WTC11 (cell line): ENCODE results near the gene STUB1. TPM values are rescaled to one million over a fixed set of nuclear protein-coding genes. Genes with fewer than 3 reads are reported as not detected.

Experiments
- ARID4B ChIP-seq: sonication (generic); formaldehyde crosslinking; IDR thresholded peaks from 2 replicates; pipeline ENCODE4 v1.8.0; 2023; ENCODE audit warnings: missing genetic modification reagents, mild to moderate bottlenecking, borderline replicate concordance
- ATF1 ChIP-seq: sonication (generic); formaldehyde crosslinking; IDR thresholded peaks from 2 replicates; pipeline ENCODE4 v1.8.1; 2023; ENCODE audit warnings: mild to moderate bottlenecking, moderate library complexity, missing genetic modification reagents
- ATF3 ChIP-seq: sonication (generic); formaldehyde crosslinking; conservative IDR thresholded peaks from 2 replicates; pipeline ENCODE4 v1.8.1; 2022; ENCODE audit warnings: mild to moderate bottlenecking, missing genetic modification reagents
- ETV6 ChIP-seq: sonication (generic); formaldehyde crosslinking; IDR thresholded peaks from 2 replicates; pipeline ENCODE4 v1.8.1; 2022; ENCODE audit warnings: mild to moderate bottlenecking, missing genetic modification reagents
- GRHL2 ChIP-seq: fragments of 250-450 bp; sonication (Bioruptor Pico); IDR thresholded peaks from 2 replicates; pipeline ENCODE4 v1.8.0; 2022; ENCODE audit warnings: mild to moderate bottlenecking, moderate library complexity; ENCODE audit not compliant: insufficient replicate concordance, severe bottlenecking
- JUN ChIP-seq: sonication (generic); formaldehyde crosslinking; IDR thresholded peaks from 2 replicates; pipeline ENCODE4 v1.8.0; 2023; ENCODE audit warnings: mild to moderate bottlenecking, missing genetic modification reagents
- MXD4 ChIP-seq: fragments of 250-450 bp; sonication (Bioruptor Pico); IDR thresholded peaks from 2 replicates; pipeline ENCODE4 v1.8.0; 2021; ENCODE audit warnings: mild to moderate bottlenecking, moderate library complexity, borderline replicate concordance
- MYBL2 ChIP-seq: sonication (generic); formaldehyde crosslinking; IDR thresholded peaks from 2 replicates; pipeline ENCODE4 v1.8.1; 2023; ENCODE audit warnings: mild to moderate bottlenecking, moderate library complexity, missing genetic modification reagents
- NFATC4 ChIP-seq: fragments of 250-450 bp; sonication (Bioruptor Pico); IDR thresholded peaks from 2 replicates; pipeline ENCODE4 v1.9.0; 2021; ENCODE audit warnings: mild to moderate bottlenecking
- OVOL2 ChIP-seq: fragments of 250-450 bp; sonication (Bioruptor Pico); IDR thresholded peaks from 2 replicates; pipeline ENCODE4 v1.9.0; 2021; ENCODE audit warnings: mild to moderate bottlenecking, borderline replicate concordance
- PRRX2 ChIP-seq: fragments of 250-450 bp; sonication (Bioruptor Pico); IDR thresholded peaks from 2 replicates; pipeline ENCODE4 v1.8.0; 2021; ENCODE audit warnings: mild to moderate bottlenecking
- RELA ChIP-seq: sonication (generic); formaldehyde crosslinking; IDR thresholded peaks from 2 replicates; pipeline ENCODE4 v1.8.1; 2022; ENCODE audit warnings: missing genetic modification reagents, mild to moderate bottlenecking, borderline replicate concordance
- TCF7 ChIP-seq: sonication (generic); formaldehyde crosslinking; IDR thresholded peaks from 2 replicates; pipeline ENCODE4 v1.8.0; 2022; ENCODE audit warnings: mild to moderate bottlenecking, low read depth, missing genetic modification reagents, moderate library complexity
- TEAD4 ChIP-seq: sonication (generic); formaldehyde crosslinking; IDR thresholded peaks from 2 replicates; pipeline ENCODE4 v1.8.0; 2022; ENCODE audit warnings: mild to moderate bottlenecking, missing genetic modification reagents
- TP53 ChIP-seq: sonication (generic); formaldehyde crosslinking; IDR thresholded peaks from 2 replicates; pipeline ENCODE4 v1.8.1; 2023; ENCODE audit warnings: mild to moderate bottlenecking, missing genetic modification reagents
- USF2 ChIP-seq: sonication (generic); formaldehyde crosslinking; IDR thresholded peaks from 2 replicates; pipeline ENCODE4 v1.8.1; 2023; ENCODE audit warnings: mild to moderate bottlenecking, missing genetic modification reagents, moderate library complexity
- ZBTB21 ChIP-seq: sonication (generic); formaldehyde crosslinking; IDR thresholded peaks from 2 replicates; pipeline ENCODE4 v1.8.1; 2023; ENCODE audit warnings: mild to moderate bottlenecking, missing genetic modification reagents, borderline replicate concordance
- ZNF671 ChIP-seq: fragments of 250-450 bp; sonication (Bioruptor Pico); IDR thresholded peaks from 2 replicates; pipeline ENCODE4 v1.8.0; 2021; ENCODE audit warnings: mild to moderate bottlenecking
- total RNA-seq: library from RNA; stranded (reverse); gene quantifications from 3 replicates; pipeline ENCODE4 v1.2.3, GENCODE V29; 2021
- TF ChIP-seq, protein P1 (sequence below): sonication (generic); formaldehyde crosslinking; conservative IDR thresholded peaks from 2 replicates; pipeline ENCODE4 v1.8.1; 2023; ENCODE audit warnings: mild to moderate bottlenecking, low read depth, missing genetic modification reagents, moderate library complexity
- TF ChIP-seq, protein P2 (sequence below): sonication (generic); formaldehyde crosslinking; IDR thresholded peaks from 2 replicates; pipeline ENCODE4 v1.8.1; 2023; ENCODE audit warnings: mild to moderate bottlenecking, missing genetic modification reagents, borderline replicate concordance
- TF ChIP-seq, protein P3 (sequence below): fragments of 250-450 bp; sonication (Bioruptor Pico); IDR thresholded peaks from 2 replicates; pipeline ENCODE4 v1.9.0; 2021; ENCODE audit warnings: mild to moderate bottlenecking, borderline replicate concordance

STUB1 gene
- total RNA-seq, 1 experiment from 2014 or later = 88.2 TPM

GRCh38 chr16:720990-721764 is 41.0 kb downstream of the STUB1 start, which contains the start of gene ANTKMT (continued):
- TF ChIP-seq ATF1 (CRISPR knock-in tag) (peak; percentile 92; the same call in 1 of the 2 replicates), MXD4 (CRISPR knock-in tag) (no peak), ETV6 (CRISPR knock-in tag) (peak; percentile 85), TP53 (CRISPR knock-in tag) (peak; percentile 87), GRHL2 (no peak), JUN (no peak; the same call in none of the 2 replicates), TEAD4 (CRISPR knock-in tag) (peak; percentile 88; the same call in 1 of the 2 replicates), ZBTB21 (CRISPR knock-in tag) (0 out of 2 replicates have a peak, but pooled peaks have one; percentile 77), MYBL2 (CRISPR knock-in tag) (peak; percentile 73; the same call in 1 of the 2 replicates), ATF3 (no peak), RELA (CRISPR knock-in tag) (peak; percentile 93; the same call in 1 of the 2 replicates), ZNF671 (CRISPR knock-in tag) (no peak), OVOL2 (no peak), ARID4B (CRISPR knock-in tag) (peak; percentile 83; the same call in 1 of the 2 replicates), USF2 (CRISPR knock-in tag) (peak; percentile 66), PRRX2 (CRISPR knock-in tag) (no peak), TCF7 (CRISPR knock-in tag) (peak; percentile 43; the same call in 1 of the 2 replicates), NFATC4 (CRISPR knock-in tag) (0 out of 2 replicates have a peak, but pooled peaks have one; percentile 61)
- TF ChIP-seq, protein P1, sequence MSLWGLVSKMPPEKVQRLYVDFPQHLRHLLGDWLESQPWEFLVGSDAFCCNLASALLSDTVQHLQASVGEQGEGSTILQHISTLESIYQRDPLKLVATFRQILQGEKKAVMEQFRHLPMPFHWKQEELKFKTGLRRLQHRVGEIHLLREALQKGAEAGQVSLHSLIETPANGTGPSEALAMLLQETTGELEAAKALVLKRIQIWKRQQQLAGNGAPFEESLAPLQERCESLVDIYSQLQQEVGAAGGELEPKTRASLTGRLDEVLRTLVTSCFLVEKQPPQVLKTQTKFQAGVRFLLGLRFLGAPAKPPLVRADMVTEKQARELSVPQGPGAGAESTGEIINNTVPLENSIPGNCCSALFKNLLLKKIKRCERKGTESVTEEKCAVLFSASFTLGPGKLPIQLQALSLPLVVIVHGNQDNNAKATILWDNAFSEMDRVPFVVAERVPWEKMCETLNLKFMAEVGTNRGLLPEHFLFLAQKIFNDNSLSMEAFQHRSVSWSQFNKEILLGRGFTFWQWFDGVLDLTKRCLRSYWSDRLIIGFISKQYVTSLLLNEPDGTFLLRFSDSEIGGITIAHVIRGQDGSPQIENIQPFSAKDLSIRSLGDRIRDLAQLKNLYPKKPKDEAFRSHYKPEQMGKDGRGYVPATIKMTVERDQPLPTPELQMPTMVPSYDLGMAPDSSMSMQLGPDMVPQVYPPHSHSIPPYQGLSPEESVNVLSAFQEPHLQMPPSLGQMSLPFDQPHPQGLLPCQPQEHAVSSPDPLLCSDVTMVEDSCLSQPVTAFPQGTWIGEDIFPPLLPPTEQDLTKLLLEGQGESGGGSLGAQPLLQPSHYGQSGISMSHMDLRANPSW (CRISPR knock-in tag) = peak; percentile 97; the same call in 1 of the 2 replicates
- TF ChIP-seq, protein P2, sequence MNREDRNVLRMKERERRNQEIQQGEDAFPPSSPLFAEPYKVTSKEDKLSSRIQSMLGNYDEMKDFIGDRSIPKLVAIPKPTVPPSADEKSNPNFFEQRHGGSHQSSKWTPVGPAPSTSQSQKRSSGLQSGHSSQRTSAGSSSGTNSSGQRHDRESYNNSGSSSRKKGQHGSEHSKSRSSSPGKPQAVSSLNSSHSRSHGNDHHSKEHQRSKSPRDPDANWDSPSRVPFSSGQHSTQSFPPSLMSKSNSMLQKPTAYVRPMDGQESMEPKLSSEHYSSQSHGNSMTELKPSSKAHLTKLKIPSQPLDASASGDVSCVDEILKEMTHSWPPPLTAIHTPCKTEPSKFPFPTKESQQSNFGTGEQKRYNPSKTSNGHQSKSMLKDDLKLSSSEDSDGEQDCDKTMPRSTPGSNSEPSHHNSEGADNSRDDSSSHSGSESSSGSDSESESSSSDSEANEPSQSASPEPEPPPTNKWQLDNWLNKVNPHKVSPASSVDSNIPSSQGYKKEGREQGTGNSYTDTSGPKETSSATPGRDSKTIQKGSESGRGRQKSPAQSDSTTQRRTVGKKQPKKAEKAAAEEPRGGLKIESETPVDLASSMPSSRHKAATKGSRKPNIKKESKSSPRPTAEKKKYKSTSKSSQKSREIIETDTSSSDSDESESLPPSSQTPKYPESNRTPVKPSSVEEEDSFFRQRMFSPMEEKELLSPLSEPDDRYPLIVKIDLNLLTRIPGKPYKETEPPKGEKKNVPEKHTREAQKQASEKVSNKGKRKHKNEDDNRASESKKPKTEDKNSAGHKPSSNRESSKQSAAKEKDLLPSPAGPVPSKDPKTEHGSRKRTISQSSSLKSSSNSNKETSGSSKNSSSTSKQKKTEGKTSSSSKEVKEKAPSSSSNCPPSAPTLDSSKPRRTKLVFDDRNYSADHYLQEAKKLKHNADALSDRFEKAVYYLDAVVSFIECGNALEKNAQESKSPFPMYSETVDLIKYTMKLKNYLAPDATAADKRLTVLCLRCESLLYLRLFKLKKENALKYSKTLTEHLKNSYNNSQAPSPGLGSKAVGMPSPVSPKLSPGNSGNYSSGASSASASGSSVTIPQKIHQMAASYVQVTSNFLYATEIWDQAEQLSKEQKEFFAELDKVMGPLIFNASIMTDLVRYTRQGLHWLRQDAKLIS (CRISPR knock-in tag) = no peak
- TF ChIP-seq, protein P3, sequence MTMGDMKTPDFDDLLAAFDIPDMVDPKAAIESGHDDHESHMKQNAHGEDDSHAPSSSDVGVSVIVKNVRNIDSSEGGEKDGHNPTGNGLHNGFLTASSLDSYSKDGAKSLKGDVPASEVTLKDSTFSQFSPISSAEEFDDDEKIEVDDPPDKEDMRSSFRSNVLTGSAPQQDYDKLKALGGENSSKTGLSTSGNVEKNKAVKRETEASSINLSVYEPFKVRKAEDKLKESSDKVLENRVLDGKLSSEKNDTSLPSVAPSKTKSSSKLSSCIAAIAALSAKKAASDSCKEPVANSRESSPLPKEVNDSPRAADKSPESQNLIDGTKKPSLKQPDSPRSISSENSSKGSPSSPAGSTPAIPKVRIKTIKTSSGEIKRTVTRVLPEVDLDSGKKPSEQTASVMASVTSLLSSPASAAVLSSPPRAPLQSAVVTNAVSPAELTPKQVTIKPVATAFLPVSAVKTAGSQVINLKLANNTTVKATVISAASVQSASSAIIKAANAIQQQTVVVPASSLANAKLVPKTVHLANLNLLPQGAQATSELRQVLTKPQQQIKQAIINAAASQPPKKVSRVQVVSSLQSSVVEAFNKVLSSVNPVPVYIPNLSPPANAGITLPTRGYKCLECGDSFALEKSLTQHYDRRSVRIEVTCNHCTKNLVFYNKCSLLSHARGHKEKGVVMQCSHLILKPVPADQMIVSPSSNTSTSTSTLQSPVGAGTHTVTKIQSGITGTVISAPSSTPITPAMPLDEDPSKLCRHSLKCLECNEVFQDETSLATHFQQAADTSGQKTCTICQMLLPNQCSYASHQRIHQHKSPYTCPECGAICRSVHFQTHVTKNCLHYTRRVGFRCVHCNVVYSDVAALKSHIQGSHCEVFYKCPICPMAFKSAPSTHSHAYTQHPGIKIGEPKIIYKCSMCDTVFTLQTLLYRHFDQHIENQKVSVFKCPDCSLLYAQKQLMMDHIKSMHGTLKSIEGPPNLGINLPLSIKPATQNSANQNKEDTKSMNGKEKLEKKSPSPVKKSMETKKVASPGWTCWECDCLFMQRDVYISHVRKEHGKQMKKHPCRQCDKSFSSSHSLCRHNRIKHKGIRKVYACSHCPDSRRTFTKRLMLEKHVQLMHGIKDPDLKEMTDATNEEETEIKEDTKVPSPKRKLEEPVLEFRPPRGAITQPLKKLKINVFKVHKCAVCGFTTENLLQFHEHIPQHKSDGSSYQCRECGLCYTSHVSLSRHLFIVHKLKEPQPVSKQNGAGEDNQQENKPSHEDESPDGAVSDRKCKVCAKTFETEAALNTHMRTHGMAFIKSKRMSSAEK (CRISPR knock-in tag) = no peak
